Immature natural killer cell (primary cell): ENCODE measurements around the gene SND1. TPM values are rescaled to one million over a fixed set of nuclear protein-coding genes. Genes with fewer than 3 reads are reported as not detected.
"Not testable (repeated sequence)": the region's sequence is repeated elsewhere in the genome, so short reads cannot be mapped to it uniquely, and the experiment has no call there.

ENCODE experiments used
- DNase-seq, 3 donors: peaks; one replicate each; pipeline ENCODE4 v3.0.0; 2022; ENCODE audit warnings: mixed read lengths in 1 of 3
- H3K27ac Mint-ChIP-seq, 6 donors: one replicate each; pipeline ENCODE4 v1.8.0; 2020; ENCODE audit warnings: mixed read lengths in 6 of 6, mild to moderate bottlenecking in 5 of 6, inconsistent platforms in 4 of 6, moderate library complexity in 3 of 6
- H3K27me3 Mint-ChIP-seq, 3 donors: one replicate each; pipeline ENCODE4 v1.8.0; 2020 to 2021; ENCODE audit warnings: low read depth in 3 of 3, mild to moderate bottlenecking in 3 of 3, mixed read lengths in 3 of 3, moderate library complexity in 3 of 3, inconsistent platforms in 1 of 3
- H3K36me3 Mint-ChIP-seq, 3 donors: one replicate each; pipeline ENCODE4 v1.8.0; 2020; ENCODE audit warnings: mixed read lengths in 3 of 3, inconsistent platforms in 2 of 3, mild to moderate bottlenecking in 2 of 3
- H3K4me1 Mint-ChIP-seq, 2 donors: one replicate each; pipeline ENCODE4 v1.8.0; 2020; ENCODE audit warnings: inconsistent platforms in 2 of 2, mild to moderate bottlenecking in 2 of 2, mixed read lengths in 2 of 2, moderate library complexity in 1 of 2
- H3K4me3 Mint-ChIP-seq, 5 donors: one replicate each; pipeline ENCODE4 v1.8.0; 2020; ENCODE audit warnings: mild to moderate bottlenecking in 5 of 5, mixed read lengths in 5 of 5, inconsistent platforms in 3 of 5, moderate library complexity in 3 of 5
- H3K9me3 Mint-ChIP-seq, 6 donors: one replicate each; pipeline ENCODE4 v1.8.0; 2020; ENCODE audit warnings: mild to moderate bottlenecking in 6 of 6, mixed read lengths in 6 of 6, inconsistent platforms in 4 of 6, moderate library complexity in 3 of 6
- polyA plus RNA-seq, 3 donors: library from polyadenylated mRNA; unstranded; fragments of 300-500 nt; fragmentation: Illumina TruSeq; gene quantifications; one replicate each; pipeline ENCODE4 v1.2.3, GENCODE V29; 2021

The SND1 gene
- polyA plus RNA-seq, 3 donors from 2014 or later = 87.8 to 130 (median 116) TPM

DNA sequence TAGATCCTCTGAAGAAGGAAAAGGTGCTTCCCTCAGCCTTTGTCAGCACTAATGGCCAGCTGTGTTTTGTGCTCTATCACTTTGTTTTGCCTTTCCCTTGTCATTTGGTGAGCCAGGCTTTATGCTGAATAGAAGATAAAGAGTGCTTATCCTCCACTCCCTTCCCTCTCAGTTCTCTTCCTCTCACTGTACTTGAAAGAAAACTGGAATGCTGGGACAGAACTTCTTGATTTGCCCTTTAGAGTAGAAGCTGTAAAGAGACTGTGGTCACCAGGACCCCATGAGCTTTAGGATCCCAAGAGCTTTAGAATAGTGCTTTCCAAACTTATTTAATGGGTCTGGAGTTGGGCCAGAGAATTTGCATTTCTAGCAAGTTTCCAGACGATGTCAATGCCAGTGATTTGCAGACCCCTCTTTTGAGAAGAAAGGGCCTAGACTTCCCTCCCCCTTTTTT is 297.8 kb downstream of the SND1 start:
- H3K4me1 Mint-ChIP-seq = peaks cover 0 to 7% of the 10 kb centered on the region in 2 donors
- peaks cover 0 to 1% (median 0%) of the 10 kb centered on the region in 3 donors for H3K27me3 Mint-ChIP-seq
- peaks cover 6% of the 10 kb centered on the region in 3 donors for H3K36me3 Mint-ChIP-seq
- no peak for DNase-seq
- H3K27ac Mint-ChIP-seq = peak overlapping the region in 1 of 6 donors; percentile 46
- H3K9me3 Mint-ChIP-seq = no peaks in the 10 kb centered on the region
- H3K4me3 Mint-ChIP-seq = no peak overlapping the region

DNA sequence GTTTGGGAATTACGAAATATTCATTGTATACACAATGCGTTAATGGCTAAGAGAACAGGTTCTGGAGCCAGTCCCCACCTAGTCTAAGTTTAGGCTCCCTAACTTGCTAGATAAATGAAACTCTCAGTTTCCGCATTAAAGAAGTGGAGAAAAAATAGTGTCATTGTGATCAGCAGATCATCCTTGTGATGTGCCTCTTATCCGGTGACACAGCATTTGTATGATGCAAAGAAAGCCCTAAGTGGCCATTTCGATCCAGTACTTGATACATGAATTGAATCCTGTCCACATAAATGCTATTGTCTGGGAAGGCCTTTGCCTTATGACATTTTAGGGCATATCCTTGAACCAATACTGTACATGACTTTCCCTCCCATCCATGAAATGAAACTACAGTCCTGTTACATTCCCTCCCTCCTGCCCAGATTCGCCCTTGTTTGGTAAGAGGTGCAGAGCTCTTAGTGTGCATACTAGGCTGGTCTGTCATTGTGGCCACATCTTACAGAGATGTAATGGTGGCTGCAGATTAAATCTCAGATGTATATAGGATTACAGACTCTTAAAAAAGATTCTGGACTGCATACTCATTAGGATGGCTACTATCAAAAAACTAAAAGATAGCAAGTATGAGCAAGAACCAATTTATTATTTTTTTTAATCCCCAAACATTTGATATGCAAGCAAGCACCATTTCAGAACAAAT is 298.4 kb downstream of the SND1 start:
- DNase-seq = no peak
- no peak overlapping the region for H3K4me3 Mint-ChIP-seq
- peaks cover 6% of the 10 kb centered on the region in 3 donors for H3K36me3 Mint-ChIP-seq
- peaks cover 0 to 1% (median 0%) of the 10 kb centered on the region in 3 donors for H3K27me3 Mint-ChIP-seq
- H3K4me1 Mint-ChIP-seq = peaks cover 0 to 7% of the 10 kb centered on the region in 2 donors
- H3K9me3 Mint-ChIP-seq = no peaks in the 10 kb centered on the region
- H3K27ac Mint-ChIP-seq = peak overlapping the region in 1 of 6 donors; percentile 52

DNA sequence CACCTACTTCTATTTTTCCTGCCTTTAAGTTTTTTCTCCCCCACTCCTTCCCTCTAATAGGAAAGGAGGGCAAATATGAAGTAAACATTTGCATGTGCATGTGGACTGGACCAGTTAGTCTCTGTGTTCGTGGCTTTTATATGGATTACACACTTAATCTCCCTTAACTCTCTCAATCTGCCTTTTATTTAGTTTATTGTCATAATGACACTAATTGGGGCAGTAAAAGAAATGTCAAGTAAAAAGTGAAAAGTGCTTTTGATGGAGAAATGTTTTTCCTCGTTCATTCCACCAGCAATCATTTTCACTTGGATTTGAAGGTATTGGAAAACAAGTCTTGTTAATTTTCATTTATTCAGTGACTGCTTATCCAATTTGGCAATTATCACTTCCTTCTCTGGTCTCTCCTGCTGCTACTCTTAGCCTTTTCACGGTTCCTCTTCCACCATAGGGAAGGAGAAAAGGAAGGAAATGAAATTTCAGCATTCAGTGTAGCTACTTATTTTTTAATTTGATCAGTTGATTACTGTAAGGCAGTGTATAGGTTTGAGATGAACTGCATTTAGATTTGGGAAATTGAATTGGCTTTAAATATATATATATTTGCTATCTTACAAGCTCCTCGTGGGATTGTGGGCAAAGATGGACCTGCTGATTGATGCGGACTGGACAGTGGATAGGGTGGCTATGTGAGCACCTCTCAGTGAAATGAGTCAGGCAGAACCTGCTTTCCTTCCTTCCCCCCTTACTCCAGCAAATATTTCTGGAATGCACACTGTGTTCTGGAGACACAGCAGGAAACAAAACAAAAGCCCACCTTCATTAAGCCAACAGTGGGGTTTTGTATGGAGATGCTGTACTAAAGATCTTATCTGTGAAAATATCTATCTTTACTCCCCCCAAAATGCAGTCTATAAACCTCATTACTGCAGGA is 301.7 kb downstream of the SND1 start:
- no peak for DNase-seq
- Mint-ChIP-seq H3K27ac (no peak overlapping the region), H3K9me3 (no peaks in the 10 kb centered on the region), H3K27me3 (peaks cover 0 to 1% (median 0%) of the 10 kb centered on the region in 3 donors), H3K36me3 (peaks cover 0 to 3% (median 3%) of the 10 kb centered on the region in 3 donors), H3K4me3 (no peak overlapping the region), H3K4me1 (no peaks in the 10 kb centered on the region)

DNA sequence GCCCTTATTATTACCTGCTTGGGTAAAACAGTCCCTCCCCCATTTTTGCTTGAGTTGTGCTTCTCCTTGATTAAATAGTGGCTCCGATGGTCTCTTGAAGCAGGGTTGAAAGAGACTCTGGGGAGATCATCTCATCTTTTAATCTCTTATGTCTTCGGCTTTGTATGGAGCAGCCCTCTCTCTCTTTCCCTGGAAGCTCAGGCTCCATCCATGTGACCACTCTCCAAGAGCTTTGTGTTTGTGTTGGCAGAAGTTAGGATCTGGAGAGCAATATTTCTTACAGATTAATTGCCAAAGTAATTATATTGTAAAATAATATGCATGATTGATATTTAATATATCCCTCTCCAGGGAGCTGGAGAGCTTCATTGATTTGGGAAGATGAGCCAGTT is 302.4 kb downstream of the SND1 start:
- no peaks in the 10 kb centered on the region for H3K9me3 Mint-ChIP-seq
- H3K27ac Mint-ChIP-seq = no peak overlapping the region
- no peak for DNase-seq
- no peak overlapping the region for H3K4me3 Mint-ChIP-seq
- H3K27me3 Mint-ChIP-seq = no peaks in the 10 kb centered on the region
- H3K36me3 Mint-ChIP-seq = peaks cover 0 to 5% (median 3%) of the 10 kb centered on the region in 3 donors
- H3K4me1 Mint-ChIP-seq = no peaks in the 10 kb centered on the region

DNA sequence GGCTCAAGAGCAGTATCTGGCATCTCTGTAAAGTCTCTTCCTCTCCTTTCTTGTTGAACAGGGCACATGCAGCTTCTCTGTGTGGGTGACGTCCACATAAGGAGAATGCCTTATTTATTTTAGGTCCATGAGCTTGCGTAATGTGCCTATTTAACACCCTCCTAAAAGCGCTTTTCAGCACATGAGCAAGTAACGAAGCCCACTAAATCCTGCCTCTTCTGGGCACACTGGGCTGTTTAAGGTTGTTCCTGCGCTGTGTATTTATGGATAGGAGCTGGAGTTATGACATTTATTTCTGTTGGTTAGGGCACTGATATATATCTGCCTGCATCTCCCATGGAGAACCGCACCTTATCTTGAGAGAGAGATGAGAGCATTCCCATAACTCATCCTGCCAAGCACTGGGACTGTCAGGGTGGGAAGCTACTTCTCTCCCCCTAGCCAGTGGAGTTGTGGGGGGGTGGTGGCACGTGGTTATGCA is 303.1 kb downstream of the SND1 start:
- H3K36me3 Mint-ChIP-seq = peaks cover 1 to 9% (median 3%) of the 10 kb centered on the region in 3 donors
- no peaks in the 10 kb centered on the region for H3K27me3 Mint-ChIP-seq
- H3K4me1 Mint-ChIP-seq = no peaks in the 10 kb centered on the region
- no peak overlapping the region for H3K27ac Mint-ChIP-seq
- no peak for DNase-seq
- H3K9me3 Mint-ChIP-seq = no peaks in the 10 kb centered on the region
- no peak overlapping the region for H3K4me3 Mint-ChIP-seq

DNA sequence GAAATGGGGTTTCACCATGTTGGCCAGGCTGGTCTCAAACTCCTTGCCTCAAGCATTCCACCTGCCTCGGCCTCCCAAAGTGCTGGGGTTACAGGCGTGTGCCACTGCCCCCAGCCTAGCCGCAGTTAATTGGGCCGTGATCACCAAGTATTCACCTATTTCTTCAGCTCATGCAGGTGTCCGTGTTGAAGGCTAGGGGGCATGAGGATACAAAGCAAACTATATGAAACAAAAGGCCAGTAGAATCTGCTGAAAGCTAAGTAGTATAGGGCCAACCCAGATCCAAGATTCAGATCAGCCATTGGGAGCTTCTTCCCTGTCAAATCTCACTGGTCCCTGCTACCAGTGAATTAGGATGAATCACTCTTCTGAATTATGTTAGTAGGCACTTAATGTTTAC is 305.9 kb downstream of the SND1 start:
- Mint-ChIP-seq H3K27me3 (peaks cover 0 to 2% (median 0%) of the 10 kb centered on the region in 3 donors), H3K36me3 (peaks cover 6 to 17% (median 7%) of the 10 kb centered on the region in 3 donors), H3K4me3 (no peak overlapping the region), H3K9me3 (peaks cover 0 to under 1% (median under 1%) of the 10 kb centered on the region in 6 donors), H3K4me1 (peaks cover 0 to 6% of the 10 kb centered on the region in 2 donors), H3K27ac (no peak overlapping the region)
- DNase-seq = no peak

DNA sequence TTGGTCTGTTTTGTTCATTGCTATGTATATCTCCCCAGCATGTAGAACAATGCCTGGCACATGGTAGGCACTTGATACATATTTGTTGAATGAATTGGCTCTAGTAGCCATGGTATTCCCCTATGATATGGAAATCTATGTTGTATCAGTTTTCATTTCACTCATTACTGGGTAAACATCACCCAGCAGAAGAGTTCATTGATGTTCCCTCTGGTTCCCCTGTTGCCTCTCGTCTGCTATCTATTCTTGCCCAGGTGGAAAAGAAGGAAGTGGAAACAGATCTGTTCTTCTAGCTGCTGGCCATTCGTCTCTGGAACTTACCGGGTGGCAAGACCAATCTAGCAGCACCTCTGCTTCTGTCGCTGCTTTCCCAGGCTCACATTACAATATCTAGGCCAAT is 307.8 kb downstream of the SND1 start:
- no peak for DNase-seq
- Mint-ChIP-seq H3K4me1 (peaks cover 0 to 6% of the 10 kb centered on the region in 2 donors), H3K36me3 (peaks cover 8 to 19% (median 9%) of the 10 kb centered on the region in 3 donors), H3K27me3 (peaks cover 0 to 2% (median 0%) of the 10 kb centered on the region in 3 donors), H3K9me3 (peaks cover 0 to 2% (median under 1%) of the 10 kb centered on the region in 6 donors), H3K27ac (peak overlapping the region in 1 of 6 donors; percentile 17), H3K4me3 (no peak overlapping the region)

DNA sequence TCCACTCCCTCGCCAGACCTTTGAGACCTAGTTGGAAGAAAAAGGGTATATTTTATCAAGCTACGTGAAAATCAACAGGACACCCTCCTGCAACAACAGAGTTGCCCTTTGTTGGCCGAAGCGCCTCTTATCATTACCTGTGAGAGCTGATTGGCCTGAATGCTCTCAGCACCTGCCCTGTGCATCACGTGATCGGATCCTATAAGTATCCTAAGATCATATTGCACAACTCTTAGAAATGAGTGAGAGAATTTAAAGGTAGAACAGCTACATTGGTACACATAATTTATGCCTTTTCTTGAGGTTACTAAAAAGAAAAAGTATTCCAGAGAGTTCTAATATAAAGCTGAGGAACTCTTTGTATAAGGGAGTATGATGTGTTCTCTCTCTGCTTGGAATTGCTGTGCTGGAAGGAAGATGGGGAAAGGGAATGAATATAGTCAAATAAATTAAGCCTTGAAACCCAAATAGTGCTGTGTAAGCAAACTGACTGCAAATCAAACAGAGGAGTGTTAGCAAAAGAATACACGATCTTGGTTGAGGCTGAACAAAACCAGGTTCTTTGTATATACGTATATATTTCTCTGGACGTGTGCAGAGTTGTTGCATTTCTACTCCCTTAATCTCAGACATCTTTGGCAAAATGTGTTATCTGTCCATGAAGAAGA is 309.9 kb downstream of the SND1 start:
- peaks cover 0 to 2% (median 0%) of the 10 kb centered on the region in 3 donors for H3K27me3 Mint-ChIP-seq
- H3K4me1 Mint-ChIP-seq = peaks cover 0 to 6% of the 10 kb centered on the region in 2 donors
- no peak overlapping the region for H3K27ac Mint-ChIP-seq
- H3K9me3 Mint-ChIP-seq = peaks cover 0 to 2% (median under 1%) of the 10 kb centered on the region in 6 donors
- no peak for DNase-seq
- H3K4me3 Mint-ChIP-seq = no peak overlapping the region
- H3K36me3 Mint-ChIP-seq = peaks cover 4 to 19% (median 9%) of the 10 kb centered on the region in 3 donors

DNA sequence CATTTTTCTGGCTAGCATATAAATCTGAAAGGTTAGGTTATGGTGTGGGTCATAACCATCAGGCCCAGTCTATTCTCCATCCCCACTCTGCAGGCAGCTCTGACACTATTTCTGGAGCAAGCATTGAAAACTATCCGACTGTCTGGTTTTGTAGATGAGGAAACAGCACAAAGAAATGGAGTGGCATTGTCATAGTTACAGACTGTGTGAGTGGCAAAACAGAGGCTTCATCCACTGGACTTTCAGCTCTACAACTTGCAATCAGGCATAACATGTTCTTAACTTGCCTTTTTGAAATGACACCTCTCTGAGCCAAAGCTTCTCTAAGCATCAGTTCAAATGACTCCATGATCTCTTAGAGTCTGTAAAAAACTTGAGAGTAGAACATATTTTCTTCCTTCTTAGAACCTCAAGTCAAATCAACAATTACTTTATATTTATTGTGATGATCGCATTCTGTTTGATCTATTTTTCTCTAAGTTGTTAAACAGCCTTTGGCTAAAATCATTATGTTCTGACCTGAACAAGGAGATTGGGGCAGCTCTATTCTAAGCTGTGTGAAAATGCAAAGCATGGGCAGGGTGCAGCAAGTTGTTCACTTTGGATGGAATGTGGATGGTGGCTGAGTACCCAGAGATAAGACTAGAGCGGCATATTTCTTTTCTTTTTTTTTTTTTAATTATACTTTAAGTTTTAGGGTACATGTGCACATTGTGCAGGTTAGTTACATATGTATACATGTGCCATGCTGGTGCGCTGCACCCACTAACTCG is 310.8 kb downstream of the SND1 start:
- peaks cover 0 to 2% (median 0%) of the 10 kb centered on the region in 3 donors for H3K27me3 Mint-ChIP-seq
- DNase-seq = no peak
- H3K9me3 Mint-ChIP-seq = peaks cover 0 to 2% (median under 1%) of the 10 kb centered on the region in 6 donors
- no peak overlapping the region for H3K27ac Mint-ChIP-seq
- peaks cover 0 to 6% of the 10 kb centered on the region in 2 donors for H3K4me1 Mint-ChIP-seq
- H3K4me3 Mint-ChIP-seq = no peak overlapping the region
- peaks cover 4 to 19% (median 9%) of the 10 kb centered on the region in 3 donors for H3K36me3 Mint-ChIP-seq

DNA sequence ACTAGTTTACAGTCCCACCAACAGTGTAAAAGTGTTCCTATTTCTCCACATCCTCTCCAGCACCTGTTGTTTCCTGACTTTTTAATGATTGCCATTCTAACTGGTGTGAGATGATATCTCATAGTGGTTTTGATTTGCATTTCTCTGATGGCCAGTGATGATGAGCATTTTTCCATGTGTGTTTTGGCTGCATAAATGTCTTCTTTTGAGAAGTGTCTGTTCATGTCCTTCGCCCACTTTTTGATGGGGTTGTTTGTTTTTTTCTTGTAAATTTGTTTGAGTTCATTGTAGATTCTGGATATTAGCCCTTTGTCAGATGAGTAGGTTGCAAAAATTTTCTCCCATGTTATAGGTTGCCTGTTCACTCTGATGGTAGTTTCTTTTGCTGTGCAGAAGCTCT is 311.9 kb downstream of the SND1 start:
- H3K27ac Mint-ChIP-seq, H3K4me3 Mint-ChIP-seq, H3K4me1 Mint-ChIP-seq, DNase-seq, H3K27me3 Mint-ChIP-seq, H3K9me3 Mint-ChIP-seq: not testable (repeated sequence)
- H3K36me3 Mint-ChIP-seq = peaks cover 4 to 19% (median 9%) of the 10 kb centered on the region in 3 donors

DNA sequence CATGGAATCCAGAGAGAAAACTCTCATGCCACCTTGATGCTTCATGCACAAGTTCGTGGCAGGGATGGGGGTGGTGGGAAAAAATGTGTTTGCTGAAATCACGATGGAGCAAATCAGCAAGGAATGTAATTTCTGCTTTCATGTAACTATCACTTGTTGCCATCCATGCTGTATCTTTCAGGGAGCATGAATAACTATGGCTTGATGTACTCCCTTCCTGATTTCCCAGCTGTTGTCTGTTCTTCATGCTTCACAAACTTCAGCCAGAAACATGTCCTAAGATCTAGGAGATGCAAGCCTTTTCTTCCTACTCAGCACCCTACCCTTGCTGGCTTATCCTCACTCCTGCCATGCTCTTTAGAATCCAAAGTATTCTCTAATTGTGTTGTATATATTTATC is 315.3 kb downstream of the SND1 start:
- DNase-seq = no peak
- Mint-ChIP-seq H3K4me3 (no peak overlapping the region), H3K4me1 (peaks cover 0 to 6% of the 10 kb centered on the region in 2 donors), H3K36me3 (peaks cover 4 to 9% (median 6%) of the 10 kb centered on the region in 3 donors), H3K27me3 (peaks cover 0 to under 1% (median 0%) of the 10 kb centered on the region in 3 donors), H3K27ac (no peak overlapping the region), H3K9me3 (peaks cover 0 to 2% (median under 1%) of the 10 kb centered on the region in 6 donors)

DNA sequence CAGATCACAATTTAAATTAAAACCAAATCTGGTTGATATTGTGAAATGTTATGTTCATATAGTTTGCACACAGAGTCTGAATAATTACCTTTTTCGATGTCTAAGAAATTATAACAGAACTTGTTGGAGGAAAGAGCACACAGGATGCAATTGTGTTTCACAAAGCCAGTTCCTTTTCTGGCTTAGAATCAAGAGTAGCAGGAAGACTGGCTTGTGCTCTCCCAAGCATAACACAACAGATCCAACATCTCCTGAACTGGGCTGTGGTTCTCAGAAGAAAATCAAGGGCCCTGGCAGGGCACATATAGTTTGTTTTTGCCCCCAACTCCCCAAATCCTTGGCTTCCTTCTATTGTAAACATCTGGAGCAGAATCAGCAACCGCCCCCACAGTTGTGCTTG is 316.6 kb downstream of the SND1 start:
- H3K27ac Mint-ChIP-seq = no peak overlapping the region
- DNase-seq = no peak
- peaks cover 0 to 4% (median 3%) of the 10 kb centered on the region in 3 donors for H3K36me3 Mint-ChIP-seq
- H3K27me3 Mint-ChIP-seq = no peaks in the 10 kb centered on the region
- no peak overlapping the region for H3K4me3 Mint-ChIP-seq
- no peaks in the 10 kb centered on the region for H3K9me3 Mint-ChIP-seq
- H3K4me1 Mint-ChIP-seq = peaks cover 2 to 7% of the 10 kb centered on the region in 2 donors
